Sigmoid colon (tissue), 4 donors: ENCODE data around the gene ATP1B4.

Experiments
- CTCF ChIP-seq, 4 experiments: fragments of 450-650 bp in 3 of 4; fragments of 200-600 bp in 1 of 4; IDR thresholded peaks; one replicate each; pipeline ENCODE4 v1.5.1; 2016 to 2019; ENCODE audit warnings: antibody characterized with exemption in 4 of 4, mild to moderate bottlenecking in 3 of 4, moderate library complexity in 2 of 4
- EP300 ChIP-seq, 4 donors: sonication (generic); formaldehyde crosslinking; IDR thresholded peaks; one replicate each; pipeline ENCODE4 v1.6.1; 2017; ENCODE audit warnings: antibody characterized with exemption in 4 of 4
- POLR2A ChIP-seq, 2 donors: fragments of 450-650 bp; IDR thresholded peaks; one replicate each; pipeline ENCODE4 v1.6.1; 2016; ENCODE audit warnings: antibody characterized with exemption in 2 of 2, mild to moderate bottlenecking in 2 of 2, moderate library complexity in 2 of 2
- POLR2AphosphoS5 ChIP-seq, 4 donors: sonication (generic); formaldehyde crosslinking; IDR thresholded peaks; one replicate each; pipeline ENCODE4 v1.6.1; 2017; ENCODE audit warnings: antibody characterized with exemption in 4 of 4

DNA sequence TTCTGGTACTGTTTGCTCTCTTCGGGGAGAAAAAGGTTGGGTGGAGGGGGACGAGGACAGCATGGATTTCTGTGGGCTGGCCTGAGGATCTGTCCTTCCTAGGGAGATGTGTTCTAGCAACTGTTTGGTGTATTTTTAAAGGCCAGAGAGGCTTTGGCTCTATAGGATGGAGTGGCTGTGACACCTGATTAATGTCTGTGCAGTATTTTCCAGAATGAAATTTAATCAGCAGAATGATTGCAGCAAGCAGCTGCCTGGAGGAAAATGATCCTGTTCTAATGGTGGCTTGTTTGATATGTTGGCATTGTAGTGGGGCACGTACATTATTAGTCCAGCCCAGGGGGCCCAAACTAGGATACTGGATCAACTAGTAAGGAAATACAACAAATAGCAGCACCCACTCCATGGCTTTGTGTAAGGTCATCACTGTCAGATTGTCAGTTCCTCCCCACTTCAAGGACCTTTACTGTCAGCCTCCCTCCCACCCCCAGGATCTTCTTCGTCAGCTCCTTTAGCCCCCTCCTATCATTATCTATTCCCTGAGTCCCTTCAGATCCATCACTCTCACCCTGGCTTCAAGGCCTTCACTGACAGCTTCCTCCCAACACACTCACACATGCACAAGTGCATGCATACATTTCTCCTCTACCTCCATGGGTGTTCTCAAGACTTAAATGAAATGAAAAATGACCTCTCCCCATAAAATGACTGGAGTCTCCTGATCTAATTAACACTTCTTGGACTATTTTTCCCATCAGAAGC, 40.2 kb upstream of the ATP1B4 start:
- TF ChIP-seq CTCF (IDR thresholded peaks at IDR 0.05) (no peak), POLR2A (IDR thresholded peaks at IDR 0.05) (no peak), EP300 (IDR thresholded peaks at IDR 0.05) (no peak), POLR2AphosphoS5 (IDR thresholded peaks at IDR 0.05) (no peak)
